GM12891 (cell line): ENCODE data around the gene PLK2.

Experiments used
- PAX5 ChIP-seq: IDR thresholded peaks from 2 replicates; pipeline ENCODE4 v1.6.1; 2011; ENCODE audit warnings: low read length, moderate library complexity, mild to moderate bottlenecking; ENCODE audit not compliant: insufficient read depth, severe bottlenecking
- POLR2A ChIP-seq: IDR thresholded peaks from 2 replicates; pipeline ENCODE4 v1.6.1; 2011; ENCODE audit warnings: low read depth, low read length, control low read depth
- POLR2AphosphoS5 ChIP-seq: IDR thresholded peaks from 2 replicates; pipeline ENCODE4 v1.6.1; 2011; ENCODE audit warnings: low read depth, low read length, control low read depth
- POU2F2 ChIP-seq: IDR thresholded peaks from 2 replicates; pipeline ENCODE4 v1.6.1; 2011; ENCODE audit warnings: low read depth, mild to moderate bottlenecking, control low read depth, low read length, moderate library complexity
- SPI1 ChIP-seq: IDR thresholded peaks from 2 replicates; pipeline ENCODE4 v1.6.1; 2011; ENCODE audit warnings: low read depth, low read length, control low read depth
- TAF1 ChIP-seq: IDR thresholded peaks from 2 replicates; pipeline ENCODE4 v1.6.1; 2011; ENCODE audit warnings: low read depth, low read length, control low read depth

DNA sequence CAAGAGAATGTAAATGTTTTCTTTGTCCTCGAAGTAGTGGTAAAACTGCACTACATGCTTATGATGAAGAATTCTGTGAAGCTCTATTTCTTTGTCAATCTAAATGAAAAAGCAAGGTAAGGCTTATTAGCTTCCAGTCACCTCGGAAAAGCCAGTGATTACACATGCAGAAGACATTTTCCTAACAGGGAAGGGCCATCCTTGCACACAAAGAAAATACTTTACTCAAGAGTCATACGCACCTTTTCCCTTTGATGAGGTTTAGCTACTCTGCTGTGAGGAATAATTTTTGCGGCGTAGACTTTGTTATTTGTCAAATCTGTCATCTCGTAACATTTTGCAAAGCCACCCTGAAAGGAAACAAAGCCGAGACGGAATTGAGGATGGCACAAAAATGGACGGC is 1.1 kb downstream of the PLK2 start:
- TF ChIP-seq POLR2A (no peak), POLR2AphosphoS5 (no peak), TAF1 (no peak), POU2F2 (no peak), SPI1 (no peak), PAX5 (no peak)
